Esophagus squamous epithelium (tissue), 5 donors: Measurements from ENCODE around the gene CENATAC. TPM values are rescaled to one million over a fixed set of nuclear protein-coding genes. Genes with fewer than 3 reads are reported as not detected.
"Not testable (repeated sequence)": the region's sequence is repeated elsewhere in the genome, so short reads cannot be mapped to it uniquely, and the experiment has no call there.

Source experiments
- DNase-seq: peaks from one replicate; lab custom pipeline; 2025; lab: John Stamatoyannopoulos, UW
- H3K27ac ChIP-seq, 4 donors: fragments of 200-600 bp; sonication (generic); one replicate each; pipeline ENCODE4 v1.5.1; 2016 to 2019; ENCODE audit warnings: mild to moderate bottlenecking in 1 of 4
- H3K27me3 ChIP-seq, 4 donors: fragments of 200-600 bp; sonication (generic); 1 replicate in 3 of 4; 2 replicates in 1 of 4; pipeline versions ENCODE4 v1.5.1 to v1.6.0; 2017 to 2021; ENCODE audit warnings: antibody characterized with exemption in 1 of 4
- H3K36me3 ChIP-seq, 3 donors: fragments of 200-600 bp; sonication (generic); one replicate each; pipeline ENCODE4 v1.5.1; 2016 to 2019
- H3K4me1 ChIP-seq, 3 donors: fragments of 200-600 bp; sonication (generic); one replicate each; pipeline ENCODE4 v1.5.1; 2017 to 2019
- H3K4me3 ChIP-seq, 4 donors: fragments of 200-600 bp; sonication (generic); 1 replicate in 3 of 4; 2 replicates in 1 of 4; pipeline ENCODE4 v1.5.1; 2016 to 2019; ENCODE audit warnings: mild to moderate bottlenecking in 2 of 4, moderate library complexity in 1 of 4
- H3K9me3 ChIP-seq, 3 donors: fragments of 200-600 bp; sonication (generic); one replicate each; pipeline ENCODE4 v1.5.1; 2016 to 2019
- POLR2A ChIP-seq, 4 donors: fragments of 450-650 bp; IDR thresholded peaks; one replicate each; pipeline ENCODE4 v1.6.1; 2017; ENCODE audit warnings: antibody characterized with exemption in 4 of 4, mild to moderate bottlenecking in 4 of 4, moderate library complexity in 3 of 4
- WGBS, 2 donors: methylation state at CpG; one replicate each; pipeline ENCODE4 v1.1.5; 2018; 5-methylcytosine and 5-hydroxymethylcytosine counted together
- intact Hi-C: fragments of 100-400 bp; cut with DNase I; formaldehyde crosslinking; loops from one replicate; pipeline ENCODE4 v1.15.0; 2022
- total RNA-seq, 4 donors: library from RNA; depleted of rRNA; stranded (reverse); fragments of >200 nt; gene quantifications; one replicate each; pipeline ENCODE4 v1.1.0, GENCODE V29; 2016
- TF ChIP-seq, protein P1 (sequence below), 6 experiments: fragments of 450-650 bp in 4 of 6; fragments of 200-600 bp in 2 of 6; sonication (generic) in 2 of 6; IDR thresholded peaks; one replicate each; pipeline ENCODE4 v1.5.1; 2016 to 2019; ENCODE audit warnings: antibody characterized with exemption in 6 of 6, mild to moderate bottlenecking in 4 of 6, moderate library complexity in 4 of 6
- donor health status: DM: yes; HTN: yes; CAD: no.

Gene CENATAC
- total RNA-seq, 4 donors from 2014 or later = 9.2 to 58.9 (median 29.4) TPM

DNA sequence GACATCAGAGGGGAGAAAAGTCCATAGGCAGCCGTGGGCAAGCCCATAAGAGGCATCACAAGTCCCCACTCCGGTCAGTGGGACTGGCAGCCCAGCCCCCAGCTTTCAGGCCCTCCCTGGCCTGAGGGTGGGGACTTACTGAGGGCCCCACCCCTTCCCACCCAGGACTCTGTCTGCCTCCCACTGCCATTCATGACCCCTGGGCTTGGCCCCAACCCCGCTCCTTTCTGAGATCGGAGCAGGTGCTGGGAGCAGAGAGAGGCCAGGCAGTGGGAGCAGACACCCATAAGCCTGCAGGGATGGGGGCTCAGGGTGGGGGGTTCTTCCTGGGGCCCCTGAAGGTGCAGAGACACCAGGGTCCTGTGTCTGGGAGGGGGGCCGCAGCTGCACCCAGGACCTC is 36.7 kb upstream of the CENATAC start:
- DNase-seq = no peak
- Histone ChIP-seq H3K27me3 (peaks cover 0 to 3% (median 0%) of the 10 kb centered on the region in 4 donors), H3K9me3 (no peaks in the 10 kb centered on the region), H3K4me3 (no peak overlapping the region), H3K36me3 (no peaks in the 10 kb centered on the region), H3K4me1 (peaks cover 0 to 13% (median 0%) of the 10 kb centered on the region in 3 donors), H3K27ac (no peak overlapping the region)
- WGBS, 2 donors = 93 to 94% methylated on average over 2 to 3 of the region's 5 CpGs
- intact Hi-C loops = no loop called here
- no peak for TF ChIP-seq POLR2A (IDR thresholded peaks at IDR 0.05)
- TF ChIP-seq, protein P1, sequence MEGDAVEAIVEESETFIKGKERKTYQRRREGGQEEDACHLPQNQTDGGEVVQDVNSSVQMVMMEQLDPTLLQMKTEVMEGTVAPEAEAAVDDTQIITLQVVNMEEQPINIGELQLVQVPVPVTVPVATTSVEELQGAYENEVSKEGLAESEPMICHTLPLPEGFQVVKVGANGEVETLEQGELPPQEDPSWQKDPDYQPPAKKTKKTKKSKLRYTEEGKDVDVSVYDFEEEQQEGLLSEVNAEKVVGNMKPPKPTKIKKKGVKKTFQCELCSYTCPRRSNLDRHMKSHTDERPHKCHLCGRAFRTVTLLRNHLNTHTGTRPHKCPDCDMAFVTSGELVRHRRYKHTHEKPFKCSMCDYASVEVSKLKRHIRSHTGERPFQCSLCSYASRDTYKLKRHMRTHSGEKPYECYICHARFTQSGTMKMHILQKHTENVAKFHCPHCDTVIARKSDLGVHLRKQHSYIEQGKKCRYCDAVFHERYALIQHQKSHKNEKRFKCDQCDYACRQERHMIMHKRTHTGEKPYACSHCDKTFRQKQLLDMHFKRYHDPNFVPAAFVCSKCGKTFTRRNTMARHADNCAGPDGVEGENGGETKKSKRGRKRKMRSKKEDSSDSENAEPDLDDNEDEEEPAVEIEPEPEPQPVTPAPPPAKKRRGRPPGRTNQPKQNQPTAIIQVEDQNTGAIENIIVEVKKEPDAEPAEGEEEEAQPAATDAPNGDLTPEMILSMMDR (IDR thresholded peaks at IDR 0.05) = no peak

DNA sequence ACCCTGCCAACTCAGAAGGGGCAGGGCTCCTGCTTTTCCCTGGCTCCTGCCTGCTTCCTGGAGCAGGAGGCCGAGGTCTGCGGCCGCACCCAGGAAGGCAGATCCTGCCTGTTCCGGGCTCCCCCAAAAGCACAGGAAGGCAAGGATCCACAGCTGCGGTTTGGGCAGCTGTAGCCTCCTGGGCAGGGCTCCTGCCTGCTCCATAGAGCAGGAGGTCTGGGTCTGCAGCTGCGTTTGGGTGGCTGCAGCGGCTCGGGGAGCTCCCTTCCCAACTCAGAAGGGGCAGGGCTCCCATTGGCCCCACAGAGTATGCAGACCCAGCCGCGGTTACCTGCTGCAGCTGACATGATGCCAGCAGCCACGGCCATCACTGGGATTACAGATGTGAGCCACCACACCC is 36.3 kb upstream of the CENATAC start:
- TF ChIP-seq, protein P1 (IDR thresholded peaks at IDR 0.05) = no peak
- no peak for TF ChIP-seq POLR2A (IDR thresholded peaks at IDR 0.05)
- no peaks in the 10 kb centered on the region for H3K36me3 ChIP-seq
- no peak overlapping the region for H3K4me3 ChIP-seq
- H3K4me1 ChIP-seq = peaks cover 0 to 9% (median 0%) of the 10 kb centered on the region in 3 donors
- H3K9me3 ChIP-seq = no peaks in the 10 kb centered on the region
- no peak for DNase-seq
- WGBS, 2 donors = 6 to 47% methylated on average over 3 of the region's 11 CpGs
- intact Hi-C loops = no loop called here
- no peaks in the 10 kb centered on the region for H3K27me3 ChIP-seq
- H3K27ac ChIP-seq = no peak overlapping the region

DNA sequence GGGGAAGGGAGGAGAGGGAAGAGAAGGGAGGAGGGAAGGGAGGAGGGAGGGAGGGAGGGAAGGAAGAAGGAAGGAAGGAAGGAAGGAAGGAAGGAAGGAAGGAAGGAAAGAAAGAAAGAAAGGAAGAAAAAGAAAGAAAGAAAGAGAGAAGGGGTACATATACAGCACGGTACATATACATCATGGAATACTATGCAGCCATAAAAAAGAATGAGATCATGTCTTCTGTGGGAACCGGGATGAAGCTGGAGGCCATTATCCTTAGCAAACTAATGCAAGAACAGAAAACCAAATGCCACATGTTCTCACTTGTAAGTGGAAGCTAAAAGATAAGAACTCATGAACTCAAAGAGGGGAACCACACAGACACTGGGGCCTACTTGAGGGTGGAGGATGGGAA is 28.4 kb upstream of the CENATAC start:
- peaks cover 0 to 15% (median 0%) of the 10 kb centered on the region in 4 donors for H3K27me3 ChIP-seq
- H3K4me1 ChIP-seq, DNase-seq, H3K4me3 ChIP-seq, H3K36me3 ChIP-seq, H3K27ac ChIP-seq, H3K9me3 ChIP-seq, intact Hi-C loops: not testable (repeated sequence)
- WGBS, 2 donors = 91 to 94% methylated on average over 2 of the region's 2 CpGs

DNA sequence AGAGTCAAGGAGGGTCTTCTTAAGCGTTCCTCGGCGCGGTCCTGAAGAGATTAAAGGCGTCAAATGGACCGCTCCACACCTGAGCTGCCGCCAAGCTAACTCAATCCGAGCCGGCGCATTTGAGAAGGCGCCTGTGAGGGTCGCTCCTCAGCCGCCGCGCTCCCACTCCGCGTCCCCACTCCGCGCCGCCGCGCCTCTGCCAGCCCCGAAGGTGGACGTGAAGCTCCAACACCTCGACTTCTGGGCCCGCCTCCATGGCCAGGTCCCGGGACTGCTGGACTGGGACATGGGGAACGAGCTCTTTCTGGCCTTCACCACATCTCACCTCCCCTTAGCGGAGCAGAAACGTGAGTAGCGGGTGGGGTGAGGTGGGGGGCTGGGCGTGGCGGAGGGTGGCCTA is 26.3 kb upstream of the CENATAC start, which contains the start of gene FOXR1:
Gene FOXR1 (plus strand): TSS at position 116 of the 400 bp plus-strand sequence. CDS start 171 bp downstream, at position 287.
- TF ChIP-seq, protein P1 (IDR thresholded peaks at IDR 0.05) = no peak
- no peak for TF ChIP-seq POLR2A (IDR thresholded peaks at IDR 0.05)
- DNase-seq = no peak
- Histone ChIP-seq H3K4me1 (no peaks in the 10 kb centered on the region), H3K4me3 (no peak within 1 kb of the TSS), H3K27me3 (peaks cover 0 to 15% (median 0%) of the 10 kb centered on the region in 4 donors), H3K9me3 (no peaks in the 10 kb centered on the region), H3K27ac (no peak within 1 kb of the TSS), H3K36me3 (no peaks in the 10 kb centered on the region)
- intact Hi-C loops = no loop called here
- 31 to 58% methylated on average over 4 to 25 of the region's 33 CpGs for WGBS, 2 donors

DNA sequence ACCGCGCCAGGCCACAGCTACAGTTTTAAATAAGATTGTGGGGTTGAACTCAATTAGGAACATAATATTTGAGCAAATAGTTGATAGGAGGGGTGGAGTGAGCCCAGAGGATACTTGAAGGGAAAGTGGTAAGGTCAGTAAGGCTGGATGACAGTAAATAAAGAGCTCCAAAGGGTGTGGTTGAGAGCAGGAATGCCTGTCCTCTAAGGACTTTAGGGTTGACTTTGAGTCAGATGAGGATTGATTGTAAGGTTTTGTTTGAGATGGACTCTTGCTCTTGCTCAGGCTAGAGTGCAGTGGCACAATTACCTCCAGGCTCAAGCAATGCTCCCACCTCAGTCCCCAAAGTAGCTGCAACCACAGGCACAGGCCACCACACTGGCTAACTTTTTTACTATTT is 24.0 kb upstream of the CENATAC start:
- Histone ChIP-seq H3K27ac (no peak overlapping the region), H3K9me3 (no peaks in the 10 kb centered on the region), H3K36me3 (no peaks in the 10 kb centered on the region), H3K4me3 (no peak overlapping the region), H3K27me3 (peaks cover 0 to 29% (median 0%) of the 10 kb centered on the region in 4 donors), H3K4me1 (no peaks in the 10 kb centered on the region)
- WGBS, 2 donors = 93 to 100% methylated on average over 2 of the region's 2 CpGs
- TF ChIP-seq, protein P1 (IDR thresholded peaks at IDR 0.05) = no peak
- TF ChIP-seq POLR2A (IDR thresholded peaks at IDR 0.05) = no peak
- no peak for DNase-seq
- intact Hi-C loops = no loop called here
